Activated naive CD8-positive, alpha-beta T cell treated with anti-CD3 and anti-CD28 coated beads, Interleukin-2, amount 10 ng/mL, durations not matched to agents 7 days and 5 days (primary cell): Measurements from ENCODE around the gene TNFSF4. TPM values are rescaled to one million over a fixed set of nuclear protein-coding genes. Genes with fewer than 3 reads are reported as not detected.

Experiments
- ATAC-seq: fragments of 150-1000 bp; cut with Tn5 transposase; one replicate; pipeline ENCODE4 v1.10.0; 2021; ENCODE audit warnings: low read depth, moderate library complexity
- POLR2A ChIA-PET: fragments of 350-600 bp; sonication (Branson Sonifier 250); formaldehyde crosslinking; loops from one replicate; lab custom pipeline; 2021; ENCODE audit warnings: antibody characterized with exemption; lab: Charles Lee
- DNase-seq: peaks from one replicate; pipeline ENCODE4 v3.0.0; 2021
- H3K27ac Mint-ChIP-seq: one replicate; pipeline ENCODE4 v1.8.0; 2022; ENCODE audit warnings: mild to moderate bottlenecking, mixed read lengths
- H3K27me3 Mint-ChIP-seq: one replicate; pipeline ENCODE4 v1.8.0; 2022; ENCODE audit warnings: mild to moderate bottlenecking, moderate library complexity, mixed read lengths
- H3K36me3 Mint-ChIP-seq: one replicate; pipeline ENCODE4 v1.8.0; 2021; ENCODE audit warnings: mild to moderate bottlenecking, mixed read lengths
- H3K4me1 Mint-ChIP-seq: one replicate; pipeline ENCODE4 v1.8.0; 2021; ENCODE audit warnings: mixed read lengths
- H3K4me3 Mint-ChIP-seq: one replicate; pipeline ENCODE4 v1.8.0; 2022; ENCODE audit warnings: mild to moderate bottlenecking, moderate library complexity, mixed read lengths
- H3K9me3 Mint-ChIP-seq: one replicate; pipeline ENCODE4 v1.8.0; 2021; ENCODE audit warnings: mixed read lengths
- total RNA-seq, 2 experiments: library from RNA; stranded (reverse); gene quantifications; one replicate each; pipeline ENCODE4 v1.2.3, GENCODE V29; 2021

TNFSF4 gene
- total RNA-seq, 2 experiments from 2014 or later: 4.0 TPM

- H3K36me3 Mint-ChIP-seq: no peaks in the 10 kb centered on the region
- no peak for DNase-seq
- ATAC-seq: no peak
- H3K4me1 Mint-ChIP-seq: no peaks in the 10 kb centered on the region
- peaks cover 2% of the 10 kb centered on the region for H3K27me3 Mint-ChIP-seq
- no peak overlapping the region for H3K27ac Mint-ChIP-seq
- no peak overlapping the region for H3K4me3 Mint-ChIP-seq
- POLR2A ChIA-PET: no interaction called here
- H3K9me3 Mint-ChIP-seq: peaks cover 6% of the 10 kb centered on the region
Measured at GRCh38 chr1:173139706-173140105, 67.4 kb downstream of the TNFSF4 start.

- no peak overlapping the region for H3K4me3 Mint-ChIP-seq
- no peak for ATAC-seq
- POLR2A ChIA-PET: no interaction called here
- H3K9me3 Mint-ChIP-seq: peaks cover 7% of the 10 kb centered on the region
- H3K27me3 Mint-ChIP-seq: peaks cover 2% of the 10 kb centered on the region
- no peak overlapping the region for H3K27ac Mint-ChIP-seq
- peaks cover 2% of the 10 kb centered on the region for H3K36me3 Mint-ChIP-seq
- no peaks in the 10 kb centered on the region for H3K4me1 Mint-ChIP-seq
- DNase-seq: no peak
Measured at GRCh38 chr1:173137107-173137706, 69.9 kb downstream of the TNFSF4 start.

GRCh38 chr1:173134800-173135199, 72.3 kb downstream of the TNFSF4 start:
- H3K9me3 Mint-ChIP-seq: peaks cover 12% of the 10 kb centered on the region
- no peak for DNase-seq
- no peak for ATAC-seq
- H3K27ac Mint-ChIP-seq: no peak overlapping the region
- H3K36me3 Mint-ChIP-seq: peaks cover 5% of the 10 kb centered on the region
- POLR2A ChIA-PET: no interaction called here
- no peak overlapping the region for H3K4me3 Mint-ChIP-seq
- no peaks in the 10 kb centered on the region for H3K4me1 Mint-ChIP-seq
- H3K27me3 Mint-ChIP-seq: peaks cover 2% of the 10 kb centered on the region

GRCh38 chr1:173134029-173134428, 73.1 kb downstream of the TNFSF4 start:
- Mint-ChIP-seq H3K4me3 (no peak overlapping the region), H3K36me3 (peaks cover 5% of the 10 kb centered on the region), H3K27me3 (peaks cover 2% of the 10 kb centered on the region), H3K27ac (no peak overlapping the region), H3K9me3 (peaks cover 11% of the 10 kb centered on the region), H3K4me1 (no peaks in the 10 kb centered on the region)
- ATAC-seq (no peak), DNase-seq (no peak)
- POLR2A ChIA-PET: no interaction called here

Other genes with a start within 250 kb of the TNFSF4 start
- gene TNFSF18, start 156.4 kb downstream of the TNFSF4 start, total RNA-seq: not detected